ENCODE data around the gene EHD3.

The EHD3 gene

DNA sequence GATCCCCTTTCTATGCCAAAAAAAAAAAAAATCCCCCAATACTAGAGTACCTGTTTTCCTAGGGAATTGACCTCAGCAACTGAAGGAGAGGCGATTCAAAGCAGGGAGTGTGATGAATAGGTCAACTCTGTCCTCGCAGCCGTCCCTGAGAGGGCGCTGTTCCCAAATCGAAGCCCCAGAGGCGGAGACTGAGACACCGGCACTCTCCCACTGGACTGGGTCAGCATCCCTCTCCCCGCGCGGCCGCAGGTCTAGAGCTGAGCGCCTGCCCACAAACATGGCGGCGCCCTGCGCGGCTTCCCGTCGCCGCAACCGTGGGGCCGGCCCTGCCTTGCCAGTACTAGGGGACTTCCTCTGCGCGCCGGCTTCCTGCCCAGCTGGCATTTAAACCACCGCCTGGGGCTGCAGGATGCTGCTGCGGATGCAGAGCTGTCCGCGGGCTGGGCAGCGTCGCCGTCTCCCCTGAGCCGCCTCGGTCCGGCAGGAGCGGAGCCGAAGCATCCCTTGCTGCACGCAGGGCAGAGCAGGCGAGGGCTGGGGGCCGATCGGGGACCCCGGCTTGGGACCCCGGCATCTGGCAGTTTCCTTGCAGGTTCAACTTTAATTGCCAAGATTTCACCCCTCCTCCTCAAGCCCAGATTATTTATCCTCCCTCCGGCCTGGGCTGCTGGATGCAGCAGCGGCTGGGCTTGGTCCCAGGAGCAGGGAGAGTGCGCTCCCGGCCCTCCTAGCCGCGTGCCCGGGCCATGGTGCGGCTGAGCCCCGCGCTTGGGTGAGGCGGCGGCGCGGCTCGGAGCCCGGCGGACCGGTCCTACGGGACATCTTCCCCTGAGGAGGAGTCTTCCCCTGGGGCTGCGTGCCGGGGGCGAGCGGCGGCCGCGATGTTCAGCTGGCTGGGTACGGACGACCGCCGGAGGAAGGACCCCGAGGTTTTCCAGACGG is at the start of gene EHD3:
EHD3 (plus strand) TSS at position 412 of the 942 bp plus-strand sequence; CDS start at position 882, 470 bp downstream.
- peak; percentile 90 for DNase-seq (ENCODE audit: low spot score)

DNA sequence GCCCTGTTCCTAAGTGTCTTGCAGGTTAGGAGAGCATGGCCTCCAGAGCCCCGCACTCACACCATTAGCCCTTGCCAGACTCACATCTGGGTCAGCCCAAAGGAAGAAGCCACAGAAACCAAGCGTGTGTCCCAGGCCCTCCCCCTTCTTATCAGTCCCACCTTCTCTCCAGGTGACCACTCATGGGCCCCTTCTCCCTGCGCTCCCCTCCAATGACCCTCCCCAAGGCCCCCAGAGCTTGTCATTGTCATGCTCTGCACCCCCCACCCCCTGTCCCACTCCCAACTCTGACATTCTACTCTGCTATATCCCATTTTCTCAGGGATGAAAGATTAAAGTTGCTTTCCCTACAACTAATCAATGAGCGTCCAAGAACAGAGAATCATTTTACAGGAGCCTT is 46.8 kb upstream of the EHD3 start:
- DNase-seq (ENCODE audit: low spot score) = no peak

DNA sequence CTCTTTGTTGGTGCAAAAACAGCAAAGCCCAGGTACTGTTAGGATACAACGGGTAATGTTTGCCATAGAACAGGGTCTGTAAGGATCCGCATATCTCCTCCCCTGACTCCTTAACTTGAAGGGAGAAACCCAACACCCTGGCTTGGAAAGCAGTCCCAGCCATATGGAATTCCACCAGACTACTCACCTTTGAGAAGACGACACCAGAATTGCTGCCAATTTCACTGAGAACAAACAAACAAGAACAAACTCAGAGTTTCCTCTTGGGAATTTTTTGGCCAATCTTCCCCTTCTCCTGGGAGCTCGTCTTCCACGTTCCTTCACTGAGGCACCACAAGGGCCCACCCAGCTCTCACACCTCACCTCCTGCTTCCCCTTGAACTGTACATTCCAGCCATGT is 45.8 kb upstream of the EHD3 start:
- DNase-seq (ENCODE audit: low spot score) = no peak

DNA sequence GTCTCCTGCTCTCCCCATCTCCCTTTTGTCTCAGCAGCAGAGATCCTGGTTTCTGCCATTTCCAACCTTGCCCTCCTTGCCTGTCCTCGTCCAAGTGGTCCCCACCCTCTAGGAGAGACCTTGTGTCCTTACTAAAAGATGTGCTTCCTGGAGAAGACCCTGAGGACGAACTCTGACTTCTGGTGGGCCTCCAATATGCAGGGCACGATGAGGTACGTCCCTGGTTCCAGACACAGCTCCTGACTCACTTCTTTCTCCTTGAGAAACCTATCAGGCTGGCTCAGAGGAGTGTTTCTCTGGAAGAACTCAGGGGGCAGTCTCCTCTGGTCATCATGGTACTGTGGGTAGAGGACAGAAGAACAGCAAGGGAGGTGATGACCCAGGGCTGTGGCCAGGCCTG is 44.8 kb upstream of the EHD3 start:
- DNase-seq (ENCODE audit: low spot score) = no peak

DNA sequence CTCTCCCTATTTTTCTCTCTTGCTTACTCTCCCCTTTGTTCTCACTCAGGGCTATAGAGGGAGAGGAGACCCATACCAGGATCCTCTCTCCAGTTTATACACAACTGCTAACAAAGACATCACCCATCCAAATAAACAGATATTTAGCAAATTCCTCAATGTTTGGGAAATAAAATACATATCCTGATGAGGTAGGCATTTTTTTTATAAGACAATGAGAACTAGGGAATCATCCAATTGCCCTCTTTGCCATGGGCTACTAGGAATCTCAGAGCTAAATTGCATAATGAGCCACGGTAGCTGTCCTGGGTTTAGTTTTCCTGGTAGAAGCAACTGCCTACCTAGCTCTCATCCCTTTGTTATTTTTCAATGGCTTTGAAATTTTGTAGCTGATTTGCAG is 43.8 kb upstream of the EHD3 start:
- no peak for DNase-seq (ENCODE audit: low spot score)

DNA sequence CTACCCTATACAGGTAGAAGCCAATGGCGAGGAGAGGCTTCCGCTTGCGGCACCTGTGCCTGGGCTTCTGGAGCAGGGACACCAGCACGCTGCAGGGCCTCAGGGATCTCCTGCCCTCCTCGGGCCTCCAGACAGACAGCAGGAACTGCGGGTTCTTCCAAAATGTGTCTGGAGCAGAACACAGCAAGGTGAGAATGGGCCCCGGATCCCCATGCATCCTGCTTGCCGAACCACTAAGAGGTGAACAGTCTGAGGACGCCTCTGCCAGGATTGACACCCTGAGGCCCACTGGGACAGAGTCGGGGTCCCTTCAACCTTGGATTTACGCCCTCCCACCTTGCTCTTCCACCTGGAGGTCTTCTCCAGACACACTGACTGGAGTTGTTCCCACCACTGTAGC is 42.0 kb upstream of the EHD3 start:
- no peak for DNase-seq (ENCODE audit: low spot score)

DNA sequence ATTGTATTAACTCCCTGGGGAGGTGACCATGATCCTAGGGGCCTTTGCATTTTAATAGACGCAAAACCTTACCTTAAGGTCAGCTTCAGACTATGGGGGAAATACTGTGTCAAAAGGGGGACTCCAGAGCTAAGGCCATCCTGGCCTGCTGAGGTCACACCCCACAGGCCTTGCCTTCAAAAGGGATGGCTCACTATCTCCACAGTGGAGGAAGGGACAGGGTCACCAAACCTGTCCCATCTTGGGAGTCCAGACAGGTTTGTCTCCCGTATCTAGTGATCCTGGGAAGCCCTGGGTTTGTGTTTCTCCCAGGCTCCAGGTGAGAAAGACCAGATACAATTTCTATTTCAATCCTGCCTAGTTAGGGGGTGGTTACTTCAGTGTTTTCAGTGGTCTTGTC is 41.6 kb upstream of the EHD3 start:
- DNase-seq (ENCODE audit: low spot score) = no peak

DNA sequence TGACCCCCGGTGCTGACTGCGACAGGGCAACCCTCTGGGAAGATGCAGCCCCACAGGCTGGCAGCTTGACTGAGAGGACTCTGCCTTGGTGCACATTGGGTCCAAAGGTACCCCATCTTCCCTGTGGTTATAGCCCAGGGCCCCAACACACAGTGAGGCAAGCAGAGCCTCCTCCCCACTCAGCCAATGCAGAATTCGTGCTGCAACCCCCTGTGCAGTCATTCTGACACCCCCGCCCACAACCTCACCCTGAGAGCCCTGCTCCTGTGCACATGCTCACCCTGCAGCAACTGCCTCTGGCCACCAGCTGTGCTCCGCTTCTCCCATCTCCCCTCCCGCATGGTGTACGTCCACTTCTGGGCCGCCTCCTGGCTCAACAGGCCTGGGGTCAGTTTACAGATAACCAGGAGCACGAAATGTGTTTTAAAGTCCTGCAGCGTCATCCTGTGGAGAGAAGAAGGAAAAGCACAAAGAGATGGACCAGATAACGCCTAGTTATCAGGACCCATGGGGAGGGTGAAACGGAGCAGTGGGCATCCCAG is 41.0 kb upstream of the EHD3 start:
- DNase-seq (ENCODE audit: low spot score) = no peak

DNA sequence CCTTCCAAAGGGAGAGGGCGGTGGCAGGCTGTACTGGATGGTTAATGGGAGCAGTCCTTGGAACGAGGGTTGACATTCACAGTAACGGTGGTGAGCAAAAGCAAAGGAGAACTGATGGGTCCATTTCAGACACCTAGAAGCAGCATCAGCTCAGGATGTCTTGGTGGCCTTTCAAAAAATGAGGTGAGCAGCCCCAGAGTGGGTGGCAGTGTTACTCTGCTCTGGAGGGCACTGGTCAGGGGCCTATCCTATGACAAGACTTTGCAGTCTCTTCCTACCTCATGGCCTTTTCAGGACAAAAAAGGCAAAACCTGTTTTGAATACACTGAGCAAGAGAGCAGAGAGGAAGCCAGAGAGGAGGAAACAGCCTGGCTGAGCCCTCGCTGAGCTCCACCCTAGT is 40.1 kb upstream of the EHD3 start:
- DNase-seq (ENCODE audit: low spot score) = no peak

DNA sequence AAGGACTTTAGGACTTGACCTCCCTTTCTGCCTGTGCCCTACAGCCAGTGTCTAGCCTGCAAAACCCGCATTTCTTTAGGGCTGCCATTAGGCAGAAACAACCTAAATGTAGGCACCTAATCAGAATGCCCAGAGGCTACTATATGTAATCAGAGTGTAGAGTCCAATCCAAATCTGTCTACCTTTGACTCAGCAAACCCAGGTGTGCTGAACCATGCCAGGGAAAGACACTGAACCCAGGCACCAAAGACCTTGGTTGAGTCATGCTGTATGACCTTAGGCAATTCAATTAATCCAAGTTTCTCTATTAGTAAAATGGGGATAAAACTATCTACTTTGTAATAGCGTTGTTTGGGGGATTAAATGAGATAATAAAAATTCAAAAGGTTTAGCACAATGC is 37.3 kb upstream of the EHD3 start:
- no peak for DNase-seq (ENCODE audit: low spot score)

DNA sequence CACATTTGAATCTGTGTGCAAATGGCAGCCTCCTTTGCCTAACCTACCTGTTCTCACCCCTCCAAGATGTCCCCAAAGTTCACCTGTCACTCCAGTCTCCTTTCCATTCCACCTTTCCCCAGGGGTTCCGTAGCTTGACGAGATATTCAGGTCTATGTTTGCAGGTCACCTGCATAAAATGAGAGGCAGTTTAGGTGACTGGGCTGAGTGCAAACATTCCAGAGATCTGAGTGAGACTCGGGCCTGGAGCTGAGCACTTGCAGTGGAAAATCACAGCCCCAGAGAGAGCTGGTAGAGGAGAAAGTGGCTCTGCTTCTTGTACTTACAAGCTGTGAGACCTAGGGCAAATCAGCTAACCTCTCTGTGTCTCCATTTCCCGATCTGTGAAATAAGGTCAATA is 36.8 kb upstream of the EHD3 start:
- DNase-seq (ENCODE audit: low spot score) = no peak

DNA sequence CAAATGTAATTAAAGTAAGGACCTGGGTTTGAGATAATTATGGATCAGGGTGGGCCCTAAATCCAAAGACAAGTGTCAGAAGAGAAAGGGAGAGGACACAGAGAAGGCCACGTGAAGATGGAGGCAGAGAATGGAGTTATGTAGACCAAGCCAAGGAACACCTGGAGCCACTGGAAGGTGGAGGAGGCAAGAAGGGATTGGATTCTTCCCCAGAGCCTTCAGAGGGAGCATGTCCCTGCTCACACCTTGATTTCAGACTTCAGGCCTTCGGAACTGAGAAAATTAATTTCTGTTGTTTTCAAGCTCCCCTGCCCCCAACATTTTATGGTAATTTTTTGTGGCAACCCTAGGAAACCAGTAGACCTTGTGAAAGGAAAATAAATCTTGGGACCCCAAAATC is 36.3 kb upstream of the EHD3 start:
- DNase-seq (ENCODE audit: low spot score) = no peak

DNA sequence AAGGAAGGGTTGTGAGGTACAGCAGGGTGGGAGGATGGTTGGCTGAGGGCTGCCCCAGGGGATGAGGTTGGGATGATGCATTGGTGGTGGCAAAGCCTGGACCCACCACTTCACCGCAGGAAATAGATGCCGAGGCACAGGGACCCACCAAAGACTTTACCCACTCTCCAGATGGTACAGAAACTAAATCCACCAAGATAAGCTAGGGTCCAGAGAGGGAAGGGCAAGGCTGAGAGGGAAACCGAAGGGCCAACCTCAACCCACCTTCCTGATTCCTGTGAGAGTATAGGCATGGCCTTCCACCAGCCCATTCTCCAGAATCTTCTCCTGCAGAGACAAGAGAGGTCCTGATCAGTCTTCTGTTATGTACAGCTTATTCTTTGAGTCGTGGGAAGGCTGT is 34.7 kb upstream of the EHD3 start:
- DNase-seq (ENCODE audit: low spot score) = no peak

DNA sequence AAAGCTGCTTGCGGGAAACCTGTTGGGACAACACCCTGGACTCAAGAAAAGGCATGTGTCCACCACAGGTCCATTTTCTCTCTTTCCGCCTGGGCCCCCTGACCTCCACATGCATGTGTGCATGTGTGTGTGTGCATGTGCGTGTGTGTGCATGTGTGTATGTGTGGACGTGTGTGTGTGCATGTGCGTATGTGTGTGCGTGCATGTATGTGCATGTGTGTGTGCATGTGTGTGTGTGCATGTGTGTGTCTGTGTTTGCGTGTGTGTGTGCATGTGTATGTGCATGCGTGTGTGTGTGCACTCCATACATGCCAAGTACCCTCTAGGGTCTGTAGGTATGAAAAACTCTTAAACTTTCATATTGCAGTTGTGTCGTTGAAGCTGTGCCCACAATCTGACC is 33.0 kb upstream of the EHD3 start:
- DNase-seq (ENCODE audit: low spot score) = no peak

DNA sequence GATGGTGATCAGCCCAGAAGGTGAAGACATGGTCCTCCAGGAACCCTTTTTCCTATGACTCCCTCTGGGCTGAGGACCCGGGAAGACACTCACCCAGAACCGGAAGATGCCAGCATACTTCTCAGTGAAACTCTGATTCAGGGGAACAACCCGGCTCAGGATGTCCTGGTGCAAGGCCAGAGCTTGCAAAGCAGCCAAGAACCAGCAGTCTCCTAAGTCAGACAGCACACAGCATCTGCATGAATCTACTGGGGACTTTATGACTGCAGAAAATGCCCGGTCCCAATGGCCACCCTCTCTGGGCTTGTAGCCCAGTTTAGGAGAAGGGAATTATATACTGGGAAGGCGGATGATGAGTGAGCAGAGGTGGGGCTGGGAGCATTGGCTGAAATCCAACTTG is 31.9 kb upstream of the EHD3 start:
- DNase-seq (ENCODE audit: low spot score) = no peak

DNA sequence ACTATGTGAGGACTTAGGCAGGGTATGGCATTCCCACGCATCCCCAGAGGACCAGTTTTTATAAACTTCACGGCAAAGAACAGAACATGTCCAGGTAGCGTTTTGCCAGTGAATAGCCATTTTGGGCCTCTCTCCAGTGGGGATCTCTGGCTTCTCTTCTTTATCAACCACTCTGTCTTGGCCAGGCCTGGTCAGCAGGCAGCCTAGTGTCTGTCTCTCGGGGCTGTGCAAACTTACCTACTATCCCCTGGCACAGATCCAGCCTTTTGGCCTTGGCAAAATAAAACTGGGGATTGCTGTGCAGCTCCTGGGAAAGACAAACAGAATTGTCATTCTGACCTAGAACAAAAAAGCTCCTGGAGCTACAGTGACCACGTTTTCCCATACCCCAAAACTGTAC is 31.1 kb upstream of the EHD3 start:
- DNase-seq (ENCODE audit: low spot score) = no peak

DNA sequence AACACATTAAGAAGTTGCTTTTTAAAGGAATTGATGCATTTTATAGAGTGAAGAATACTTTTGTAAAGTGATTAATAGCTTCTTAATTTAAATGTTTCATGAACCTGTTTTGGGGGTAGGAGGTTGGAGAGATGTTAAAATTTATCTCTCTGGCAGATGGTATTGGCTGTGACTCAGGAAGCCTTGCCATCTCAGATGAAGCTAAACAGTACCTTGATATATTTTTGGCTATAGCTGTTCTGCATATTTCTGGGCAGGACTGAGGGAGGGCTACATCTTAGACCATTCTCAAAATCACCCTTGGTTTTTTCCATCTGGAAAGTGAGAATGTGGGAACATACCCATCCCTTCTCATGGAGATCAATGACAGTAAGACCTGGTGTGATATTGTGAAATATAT is 30.0 kb upstream of the EHD3 start:
- DNase-seq (ENCODE audit: low spot score) = no peak

DNA sequence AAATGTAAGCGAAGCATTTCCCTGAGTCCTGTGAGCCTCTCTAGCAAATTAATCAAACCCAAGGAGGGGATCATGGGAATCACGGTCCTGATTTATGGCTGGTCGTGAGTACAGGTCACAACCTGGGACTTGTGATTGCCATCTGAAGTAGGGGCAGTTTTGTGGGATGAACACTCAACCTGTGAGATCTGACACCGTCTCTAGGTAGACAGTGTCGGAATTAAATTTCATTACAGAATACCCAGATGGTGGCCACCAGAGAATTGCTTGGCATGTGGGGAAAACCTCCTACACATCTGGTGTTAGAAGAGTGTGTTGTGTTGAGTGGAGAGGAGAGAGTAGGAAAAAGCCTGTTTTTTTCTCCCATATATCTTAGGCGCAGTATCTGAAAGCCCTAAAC is 29.2 kb upstream of the EHD3 start:
- DNase-seq (ENCODE audit: low spot score) = no peak

DNA sequence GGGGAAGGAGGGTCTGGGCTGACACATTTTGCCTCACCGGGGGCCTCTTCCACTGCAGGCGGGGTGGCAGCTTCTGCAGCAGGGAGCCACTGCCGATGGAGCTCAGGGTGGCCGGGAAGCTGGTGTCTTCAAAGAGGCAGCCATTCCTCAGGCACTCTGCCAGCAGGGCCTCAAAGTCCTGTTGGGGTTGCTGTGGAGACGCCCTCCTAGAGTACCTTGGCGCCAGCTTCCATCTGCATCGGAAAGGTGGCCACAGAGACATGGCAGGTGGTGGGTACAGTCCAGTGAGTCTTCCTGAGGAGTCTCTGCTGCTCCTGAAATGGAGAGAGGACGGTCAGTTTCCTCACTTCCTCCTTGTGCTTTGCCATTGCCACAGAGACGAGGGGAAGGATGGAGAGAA is 28.8 kb upstream of the EHD3 start:
- no peak for DNase-seq (ENCODE audit: low spot score)

DNA sequence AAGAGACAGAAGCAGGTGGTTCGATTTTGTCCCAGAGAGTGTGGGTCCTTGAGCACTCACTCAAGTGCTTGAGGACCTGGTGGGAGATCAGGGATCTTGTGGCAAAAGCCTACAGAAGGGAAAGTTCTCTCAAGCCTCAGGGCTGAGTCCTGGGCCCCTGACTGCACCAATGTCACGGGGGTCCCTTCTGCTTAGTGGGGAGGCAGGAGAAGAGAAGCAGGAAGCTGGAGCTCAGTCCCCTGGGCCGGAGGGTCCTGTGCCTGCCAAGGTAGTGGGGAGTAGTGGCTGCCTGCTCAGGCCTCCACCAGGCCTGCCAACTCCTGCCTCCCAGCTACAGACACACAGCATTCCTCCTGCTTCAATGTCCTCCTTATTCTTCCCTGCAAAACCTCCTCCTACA is 28.3 kb upstream of the EHD3 start:
- no peak for DNase-seq (ENCODE audit: low spot score)

DNA sequence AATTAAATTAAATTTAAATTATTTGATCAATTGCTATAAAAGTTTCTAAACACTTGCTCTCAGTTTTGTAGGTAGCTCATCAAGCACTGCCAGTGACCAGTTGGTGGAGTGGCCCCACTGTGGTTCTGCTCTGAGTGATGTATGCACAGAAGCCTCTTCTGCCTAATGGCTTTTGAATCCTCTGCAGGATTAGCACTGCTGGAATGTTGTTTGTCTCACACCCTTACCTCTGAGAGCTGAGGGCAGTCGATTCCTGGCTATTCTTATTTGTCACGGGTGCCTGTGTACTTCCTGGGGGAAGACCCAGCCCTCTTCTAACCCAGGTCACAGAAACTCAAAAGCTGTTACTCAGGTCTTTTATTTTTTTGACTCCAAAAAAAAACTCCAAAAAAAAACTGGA is 26.2 kb upstream of the EHD3 start:
- no peak for DNase-seq (ENCODE audit: low spot score)

DNA sequence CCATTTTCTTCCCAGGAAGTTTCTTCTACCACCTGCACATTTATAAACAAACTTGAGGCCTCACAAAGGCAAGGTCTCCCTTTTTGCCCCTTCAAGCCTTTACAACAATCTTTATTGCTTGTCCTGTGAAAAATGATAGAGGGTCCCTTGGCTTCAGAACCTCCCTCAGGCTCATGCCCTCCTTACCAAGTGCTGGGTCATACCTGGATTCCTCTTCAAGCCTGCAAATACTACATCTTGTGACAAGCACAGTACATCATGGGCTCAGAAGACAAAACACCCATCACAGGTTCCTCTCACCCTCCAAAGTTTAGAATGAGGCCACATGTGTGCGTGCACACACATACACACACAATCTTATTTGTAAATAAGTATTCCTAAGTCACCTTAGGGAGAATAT is 25.7 kb upstream of the EHD3 start:
- no peak for DNase-seq (ENCODE audit: low spot score)

DNA sequence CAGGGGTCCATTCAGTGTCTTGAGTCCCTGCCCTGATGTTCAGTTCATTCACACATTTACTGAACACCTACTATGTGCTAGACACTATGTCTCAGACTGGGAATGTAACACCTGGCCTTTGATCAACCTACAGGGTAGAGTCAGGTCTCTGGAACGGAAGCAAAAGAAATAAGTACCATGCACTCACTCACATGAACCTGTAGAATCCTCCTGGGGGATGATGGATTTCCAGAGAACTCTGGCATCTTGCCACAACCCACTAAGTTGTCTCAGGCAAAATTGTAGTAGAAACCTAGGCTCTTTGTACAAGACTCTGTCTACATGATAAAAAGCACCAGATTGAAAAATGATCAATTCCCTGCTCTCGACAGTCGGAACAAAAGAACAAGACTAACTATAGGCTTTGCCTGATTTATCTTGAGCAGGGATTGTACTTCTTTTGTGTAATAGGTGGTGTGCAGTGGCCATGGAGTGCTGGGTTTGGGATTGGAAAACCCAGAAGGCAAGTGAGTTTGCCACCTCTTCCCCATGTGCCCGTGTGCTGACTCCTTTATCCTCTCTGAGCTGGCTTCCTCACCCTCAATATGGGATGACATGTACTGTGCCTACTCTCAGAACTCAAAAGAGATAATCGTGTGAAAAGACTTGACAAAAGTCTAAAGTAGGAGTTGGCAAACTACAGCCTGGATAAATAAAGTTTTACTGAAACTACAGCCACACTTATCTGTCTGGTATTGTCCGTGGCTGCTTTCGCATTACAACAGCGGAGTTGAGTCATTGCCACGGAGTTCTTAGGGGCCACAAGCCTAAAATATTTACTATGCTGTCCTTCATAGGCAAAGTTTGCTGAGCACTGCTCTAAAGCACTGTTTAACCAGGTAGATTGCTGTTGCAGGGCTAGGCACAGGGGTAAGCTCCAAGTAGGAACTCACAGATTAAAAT is 21.0 kb upstream of the EHD3 start:
- DNase-seq (ENCODE audit: low spot score) = no peak

All from globus pallidus (tissue), 1 donor.